Ovary (tissue), 3 donors: ENCODE data around the gene OXA1L.

ENCODE experiments used
- EP300 ChIP-seq: sonication (generic); formaldehyde crosslinking; IDR thresholded peaks from one replicate; pipeline ENCODE4 v1.6.1; 2017; ENCODE audit warnings: antibody characterized with exemption
- POLR2A ChIP-seq: fragments of 450-650 bp; IDR thresholded peaks from one replicate; pipeline ENCODE4 v1.6.1; 2017; ENCODE audit warnings: antibody characterized with exemption, mild to moderate bottlenecking, moderate library complexity
- TF ChIP-seq, protein P1 (sequence below), 3 donors: fragments of 450-650 bp in 2 of 3; fragments of 200-600 bp in 1 of 3; IDR thresholded peaks; one replicate each; pipeline versions ENCODE4 v1.5.1 to v1.8.0; 2016 to 2022; ENCODE audit warnings: antibody characterized with exemption in 3 of 3, mild to moderate bottlenecking in 1 of 3
- donor health status: DM: no; HTN: no; CAD: no.

DNA sequence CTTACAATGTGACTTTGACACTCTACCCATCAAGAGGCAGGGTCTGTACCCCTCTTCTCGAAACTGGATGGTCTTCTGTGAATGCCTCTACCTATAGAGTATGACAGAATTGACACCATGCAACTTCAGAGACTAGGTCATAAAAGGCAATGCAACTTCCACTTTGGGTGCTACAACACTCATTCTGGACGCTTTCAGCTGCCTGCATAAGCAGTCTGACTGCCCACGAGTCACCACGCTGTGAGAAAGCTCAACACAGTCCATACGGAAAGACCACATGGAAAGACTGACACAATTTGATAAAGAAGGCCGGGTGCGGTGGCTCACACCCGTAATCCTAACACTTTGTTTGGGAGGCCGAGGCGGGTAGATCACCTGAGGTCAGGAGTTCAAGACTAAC lies 33.9 kb downstream of the OXA1L start:
- TF ChIP-seq, protein P1, sequence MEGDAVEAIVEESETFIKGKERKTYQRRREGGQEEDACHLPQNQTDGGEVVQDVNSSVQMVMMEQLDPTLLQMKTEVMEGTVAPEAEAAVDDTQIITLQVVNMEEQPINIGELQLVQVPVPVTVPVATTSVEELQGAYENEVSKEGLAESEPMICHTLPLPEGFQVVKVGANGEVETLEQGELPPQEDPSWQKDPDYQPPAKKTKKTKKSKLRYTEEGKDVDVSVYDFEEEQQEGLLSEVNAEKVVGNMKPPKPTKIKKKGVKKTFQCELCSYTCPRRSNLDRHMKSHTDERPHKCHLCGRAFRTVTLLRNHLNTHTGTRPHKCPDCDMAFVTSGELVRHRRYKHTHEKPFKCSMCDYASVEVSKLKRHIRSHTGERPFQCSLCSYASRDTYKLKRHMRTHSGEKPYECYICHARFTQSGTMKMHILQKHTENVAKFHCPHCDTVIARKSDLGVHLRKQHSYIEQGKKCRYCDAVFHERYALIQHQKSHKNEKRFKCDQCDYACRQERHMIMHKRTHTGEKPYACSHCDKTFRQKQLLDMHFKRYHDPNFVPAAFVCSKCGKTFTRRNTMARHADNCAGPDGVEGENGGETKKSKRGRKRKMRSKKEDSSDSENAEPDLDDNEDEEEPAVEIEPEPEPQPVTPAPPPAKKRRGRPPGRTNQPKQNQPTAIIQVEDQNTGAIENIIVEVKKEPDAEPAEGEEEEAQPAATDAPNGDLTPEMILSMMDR (IDR thresholded peaks at IDR 0.05): no peak
- no peak for TF ChIP-seq EP300
- TF ChIP-seq POLR2A: no peak
